ENCODE results near the gene PALLD.

Gene PALLD

GRCh38 chr4:168739886-168740285 lies 243.0 kb downstream of the PALLD start:
- 94% methylated on average over 2 of the region's 2 CpGs for WGBS
- Histone ChIP-seq H3K9me3 (ENCODE audit: insufficient read depth, low read depth, low read length) (no peaks in the 10 kb centered on the region), H3K36me3 (ENCODE audit: insufficient read depth, low read length) (no peaks in the 10 kb centered on the region), H3K27me3 (ENCODE audit: insufficient read depth, low read length) (no peaks in the 10 kb centered on the region), H3K9ac (ENCODE audit: low read depth, low read length) (no peak overlapping the region), H3K27ac (ENCODE audit: low read depth, low read length) (no peak overlapping the region), H3K4me3 (ENCODE audit: low read length) (no peak overlapping the region), H3K4me1 (ENCODE audit: insufficient read depth, low read length) (peaks cover 40% of the 10 kb centered on the region)

GRCh38 chr4:168740691-168741090 lies 243.8 kb downstream of the PALLD start:
- Histone ChIP-seq H3K27ac (ENCODE audit: low read depth, low read length) (no peak overlapping the region), H3K27me3 (ENCODE audit: insufficient read depth, low read length) (no peaks in the 10 kb centered on the region)
- WGBS = 93% methylated on average over 3 of the region's 3 CpGs

GRCh38 chr4:168741281-168742173 lies 244.7 kb downstream of the PALLD start:
- H3K27me3 ChIP-seq (ENCODE audit: insufficient read depth, low read length) = no peaks in the 10 kb centered on the region
- no peak overlapping the region for H3K27ac ChIP-seq (ENCODE audit: low read depth, low read length)
- no peaks in the 10 kb centered on the region for H3K36me3 ChIP-seq (ENCODE audit: insufficient read depth, low read length)
- H3K9me3 ChIP-seq (ENCODE audit: insufficient read depth, low read depth, low read length) = no peaks in the 10 kb centered on the region
- 90% methylated on average over 9 of the region's 11 CpGs for WGBS
- H3K4me3 ChIP-seq (ENCODE audit: low read length) = no peak overlapping the region
- peaks cover 24% of the 10 kb centered on the region for H3K4me1 ChIP-seq (ENCODE audit: insufficient read depth, low read length)
- H3K9ac ChIP-seq (ENCODE audit: low read depth, low read length) = no peak overlapping the region

More at GRCh38 chr4:168740691-168741090, 243.8 kb downstream of the PALLD start:
- H3K4me1 ChIP-seq (ENCODE audit: insufficient read depth, low read length) = peaks cover 32% of the 10 kb centered on the region
- H3K9me3 ChIP-seq (ENCODE audit: insufficient read depth, low read depth, low read length) = no peaks in the 10 kb centered on the region
- no peak overlapping the region for H3K4me3 ChIP-seq (ENCODE audit: low read length)
- no peak overlapping the region for H3K9ac ChIP-seq (ENCODE audit: low read depth, low read length)
- no peaks in the 10 kb centered on the region for H3K36me3 ChIP-seq (ENCODE audit: insufficient read depth, low read length)

GRCh38 chr4:168743131-168743530 lies 246.3 kb downstream of the PALLD start:
- no peak overlapping the region for H3K4me3 ChIP-seq (ENCODE audit: low read length)
- H3K9ac ChIP-seq (ENCODE audit: low read depth, low read length) = no peak overlapping the region
- H3K9me3 ChIP-seq (ENCODE audit: insufficient read depth, low read depth, low read length) = no peaks in the 10 kb centered on the region
- no peak overlapping the region for H3K27ac ChIP-seq (ENCODE audit: low read depth, low read length)
- WGBS = 98% methylated on average over 3 of the region's 3 CpGs
- peaks cover 8% of the 10 kb centered on the region; the same call in 1 of the 2 replicates for H3K4me1 ChIP-seq (ENCODE audit: insufficient read depth, low read length)
- no peaks in the 10 kb centered on the region for H3K36me3 ChIP-seq (ENCODE audit: insufficient read depth, low read length)
- H3K27me3 ChIP-seq (ENCODE audit: insufficient read depth, low read length) = no peaks in the 10 kb centered on the region

GRCh38 chr4:168743601-168744000 lies 246.7 kb downstream of the PALLD start:
- H3K9me3 ChIP-seq (ENCODE audit: insufficient read depth, low read depth, low read length) = no peaks in the 10 kb centered on the region
- no peak overlapping the region for H3K4me3 ChIP-seq (ENCODE audit: low read length)
- H3K9ac ChIP-seq (ENCODE audit: low read depth, low read length) = no peak overlapping the region
- H3K27me3 ChIP-seq (ENCODE audit: insufficient read depth, low read length) = no peaks in the 10 kb centered on the region
- H3K36me3 ChIP-seq (ENCODE audit: insufficient read depth, low read length) = no peaks in the 10 kb centered on the region
- no peak overlapping the region for H3K27ac ChIP-seq (ENCODE audit: low read depth, low read length)
- H3K4me1 ChIP-seq (ENCODE audit: insufficient read depth, low read length) = peaks cover 7% of the 10 kb centered on the region; the same call in 1 of the 2 replicates
- WGBS = 83% methylated on average over 3 of the region's 3 CpGs

GRCh38 chr4:168744021-168744420 lies 247.2 kb downstream of the PALLD start:
- peaks cover 7% of the 10 kb centered on the region; the same call in 1 of the 2 replicates for H3K4me1 ChIP-seq (ENCODE audit: insufficient read depth, low read length)
- H3K36me3 ChIP-seq (ENCODE audit: insufficient read depth, low read length) = no peaks in the 10 kb centered on the region
- H3K27me3 ChIP-seq (ENCODE audit: insufficient read depth, low read length) = no peaks in the 10 kb centered on the region
- H3K27ac ChIP-seq (ENCODE audit: low read depth, low read length) = no peak overlapping the region
- H3K9me3 ChIP-seq (ENCODE audit: insufficient read depth, low read depth, low read length) = no peaks in the 10 kb centered on the region
- H3K4me3 ChIP-seq (ENCODE audit: low read length) = no peak overlapping the region
- H3K9ac ChIP-seq (ENCODE audit: low read depth, low read length) = no peak overlapping the region
- 91% methylated on average over 5 of the region's 5 CpGs for WGBS

- H3K4me3 ChIP-seq (ENCODE audit: low read length) = no peak overlapping the region
- H3K36me3 ChIP-seq (ENCODE audit: insufficient read depth, low read length) = no peaks in the 10 kb centered on the region
- H3K9me3 ChIP-seq (ENCODE audit: insufficient read depth, low read depth, low read length) = no peaks in the 10 kb centered on the region
- no peak overlapping the region for H3K9ac ChIP-seq (ENCODE audit: low read depth, low read length)
- 92% methylated on average over 1 of the region's 1 CpG for WGBS
- H3K27me3 ChIP-seq (ENCODE audit: insufficient read depth, low read length) = no peaks in the 10 kb centered on the region
- no peaks in the 10 kb centered on the region; the same call in 1 of the 2 replicates for H3K4me1 ChIP-seq (ENCODE audit: insufficient read depth, low read length)
- no peak overlapping the region for H3K27ac ChIP-seq (ENCODE audit: low read depth, low read length)
These were observed 252.0 kb downstream of the PALLD start for GRCh38 chr4:168748807-168749206.

GRCh38 chr4:168751263-168752225 lies 254.7 kb downstream of the PALLD start:
- H3K27ac ChIP-seq (ENCODE audit: low read depth, low read length) = no peak overlapping the region
- H3K36me3 ChIP-seq (ENCODE audit: insufficient read depth, low read length) = no peaks in the 10 kb centered on the region
- no peaks in the 10 kb centered on the region for H3K4me1 ChIP-seq (ENCODE audit: insufficient read depth, low read length)
- WGBS = 91% methylated on average over 11 of the region's 12 CpGs
- no peaks in the 10 kb centered on the region for H3K27me3 ChIP-seq (ENCODE audit: insufficient read depth, low read length)
- no peak overlapping the region for H3K9ac ChIP-seq (ENCODE audit: low read depth, low read length)
- H3K9me3 ChIP-seq (ENCODE audit: insufficient read depth, low read depth, low read length) = no peaks in the 10 kb centered on the region
- H3K4me3 ChIP-seq (ENCODE audit: low read length) = no peak overlapping the region

- Histone ChIP-seq H3K4me1 (ENCODE audit: insufficient read depth, low read length) (no peaks in the 10 kb centered on the region), H3K36me3 (ENCODE audit: insufficient read depth, low read length) (no peaks in the 10 kb centered on the region), H3K27me3 (ENCODE audit: insufficient read depth, low read length) (no peaks in the 10 kb centered on the region), H3K9ac (ENCODE audit: low read depth, low read length) (no peak overlapping the region), H3K27ac (ENCODE audit: low read depth, low read length) (no peak overlapping the region), H3K9me3 (ENCODE audit: insufficient read depth, low read depth, low read length) (no peaks in the 10 kb centered on the region), H3K4me3 (ENCODE audit: low read length) (no peak overlapping the region)
- WGBS = 92% methylated on average over 8 of the region's 8 CpGs
These were observed 259.0 kb downstream of the PALLD start for GRCh38 chr4:168755598-168756477.

GRCh38 chr4:168757500-168757899 lies 260.6 kb downstream of the PALLD start:
- no peaks in the 10 kb centered on the region for H3K36me3 ChIP-seq (ENCODE audit: insufficient read depth, low read length)
- no peak overlapping the region for H3K9ac ChIP-seq (ENCODE audit: low read depth, low read length)
- WGBS = 92% methylated on average over 8 of the region's 8 CpGs
- H3K4me3 ChIP-seq (ENCODE audit: low read length) = no peak overlapping the region
- H3K9me3 ChIP-seq (ENCODE audit: insufficient read depth, low read depth, low read length) = no peaks in the 10 kb centered on the region
- H3K4me1 ChIP-seq (ENCODE audit: insufficient read depth, low read length) = no peaks in the 10 kb centered on the region
- no peak overlapping the region for H3K27ac ChIP-seq (ENCODE audit: low read depth, low read length)
- no peaks in the 10 kb centered on the region for H3K27me3 ChIP-seq (ENCODE audit: insufficient read depth, low read length)
